Measurements from ENCODE around the gene MTRF1. TPM values are rescaled to one million over a fixed set of nuclear protein-coding genes. Genes with fewer than 3 reads are reported as not detected.

The MTRF1 gene
- 9.7 and 12.4 TPM in 2 replicates for total RNA-seq (2012; rRNA removed)
- polyA plus RNA-seq (2012; rRNA removed), result 6.8 and 9.7 TPM in 2 replicates
- polyA plus RNA-seq (2012; cell fraction: cytosol; rRNA removed), result 1.2 and 1.5 TPM in 2 replicates
- 6.0 and 45.2 TPM in 2 replicates for polyA plus RNA-seq (2012; cell fraction: nucleus; rRNA removed; ENCODE audit: low replicate concordance)
- Bru-seq, nascent RNA, result percentile 61 among the genes with signal in this experiment
- percentile 71 among the genes with signal in this experiment for BruChase-seq, experiment 1, labeled RNA remaining after a 6-hour chase
- percentile 62 among the genes with signal in this experiment for BruChase-seq, experiment 2, labeled RNA remaining after a 2-hour chase
- long read RNA-seq, partial matches to known transcripts, result 1 of 2 reads
- long read RNA-seq, other reads (novel, unspliced or antisense), result 1 of 2 reads

GRCh38 chr13:41263261-41263971 lies at the start of gene MTRF1:
Gene MTRF1 (minus strand): TSS chr13:41263576. CDS start chr13:41260907, 2,669 bp downstream.
- Histone ChIP-seq H3K27ac (ENCODE audit: insufficient read depth, low read length) (peak within 1 kb of the TSS; percentile 100), H3K4ac (ENCODE audit: low read depth, low read length) (peak within 1 kb of the TSS; percentile 100), H3K9me1 (ENCODE audit: insufficient read depth, low read length) (peaks cover 3% of the 10 kb centered on the region; the same call in 1 of the 2 replicates), H2BK5ac (ENCODE audit: low read depth, low read length, poor library complexity, severe bottlenecking) (peak within 1 kb of the TSS; percentile 100), H3K79me1 (ENCODE audit: low read depth in 1 of 2, low read length in 2 of 2) (peaks cover 9 to 10% of the 10 kb centered on the region in 2 experiments), H4K20me1 (ENCODE audit: insufficient read depth, low read length) (no peaks in the 10 kb centered on the region), H2AK9ac (replicated peaks; ENCODE audit: low read depth, low read length, poor library complexity) (peak within 1 kb of the TSS; percentile 58), H2BK15ac (ENCODE audit: low read depth, low read length) (peak within 1 kb of the TSS; percentile 96; the same call in 2 of the 3 replicates), H3K36me3 (ENCODE audit: control insufficient read depth, insufficient read depth, low read length) (peaks cover 7% of the 10 kb centered on the region), H3K4me1 (ENCODE audit: control insufficient read depth, insufficient read depth, low read length) (peaks cover 2% of the 10 kb centered on the region), H2BK120ac (ENCODE audit: low read depth, low read length) (peak within 1 kb of the TSS; percentile 100), H3K9ac (ENCODE audit: low read depth, low read length) (peak within 1 kb of the TSS; percentile 100), H2AFZ (replicated peaks; ENCODE audit: low read length, poor library complexity) (peak within 1 kb of the TSS; percentile 94), H3K9me3 (ENCODE audit: control insufficient read depth, insufficient read depth, low read length) (peaks cover 5% of the 10 kb centered on the region), H3K27me3 (ENCODE audit: control insufficient read depth, insufficient read depth, low read length) (no peaks in the 10 kb centered on the region), H4K91ac (ENCODE audit: insufficient read depth, low read depth, low read length) (peak within 1 kb of the TSS; percentile 100), H4K5ac (ENCODE audit: low read depth, low read length) (peak within 1 kb of the TSS; percentile 100), H3K23ac (ENCODE audit: low read depth, low read length) (peak within 1 kb of the TSS; percentile 99), H3K4me2 (ENCODE audit: low read depth, low read length) (peak within 1 kb of the TSS; percentile 98), H4K8ac (ENCODE audit: low read depth in 2 of 2, low read length in 2 of 2) (peak within 1 kb of the TSS; percentile 98 to 100), H2BK20ac (ENCODE audit: low read depth, low read length) (peak within 1 kb of the TSS; percentile 96), H3K14ac (replicated peaks; ENCODE audit: low read depth, low read length) (peak within 1 kb of the TSS; percentile 100), H3K18ac (ENCODE audit: low read depth, low read length) (peak within 1 kb of the TSS; percentile 100), H2AK5ac (ENCODE audit: low read depth, low read length) (peak within 1 kb of the TSS; percentile 65; the same call in 1 of the 2 replicates), H3K56ac (ENCODE audit: extremely low read depth, insufficient read depth, low read length) (peak within 1 kb of the TSS; percentile 98), H3K4me3 (ENCODE audit: insufficient read depth, low read depth, low read length) (peak within 1 kb of the TSS; percentile 100)
- DNase-seq (peak; percentile 69), ATAC-seq (ENCODE audit: low read depth) (peak; percentile 99)
- ChIA-PET CTCF (interaction anchor here (0.5 kb wide), 1 partner anchor 301 kb away, joined by 3 read pairs; no protein-coding TSS in a partner anchor), POLR2A (ENCODE audit: unreplicated experiment) (no interaction called here)
- WGBS, 2 experiments (ENCODE audit: extremely low coverage in 2 of 2, insufficient read length in 1 of 2), result 0% methylated on average over 5 of the region's 32 CpGs; no CpG with 5 or more reads in 1 of the 2 experiments
- no TSS peak for BruUV-seq (replicated peaks)
- in situ Hi-C loops (cut with MboI; ENCODE audit: low sequenced_read_pairs), result no loop called here
- dilution Hi-C loops (cut with HindIII; ENCODE audit: low sequenced_read_pairs, unreplicated experiment), result no loop called here
- intact Hi-C loops (cut with micrococcal nuclease), result no loop called here
- TF ChIP-seq USF2 (IDR thresholded peaks at IDR 0.05; ENCODE audit: low read depth, low read length), result no peak
- no peak for TF ChIP-seq CEBPB (IDR thresholded peaks at IDR 0.05; ENCODE audit: low read depth, low read length)
- TF ChIP-seq SMC3 (IDR thresholded peaks at IDR 0.05; ENCODE audit: low read depth, low read length), result no peak
- TF ChIP-seq POLR2A (IDR thresholded peaks at IDR 0.05; ENCODE audit: low read depth, low read length), result no peak; the same call in 1 of the 2 replicates
- no peak for TF ChIP-seq RFX5 (IDR thresholded peaks at IDR 0.05; ENCODE audit: low read depth, low read length)
- TF ChIP-seq RCOR1 (IDR thresholded peaks at IDR 0.05; ENCODE audit: insufficient replicate concordance, low read length), result no peak
- peak; percentile 74; the same call in 1 of the 2 replicates for TF ChIP-seq MXI1 (IDR thresholded peaks at IDR 0.05; ENCODE audit: borderline replicate concordance, low read depth, low read length)
- TF ChIP-seq NFE2L2 (IDR thresholded peaks at IDR 0.05; ENCODE audit: low read depth, low read length), result no peak
- no peak for TF ChIP-seq CTCF (conservative IDR thresholded peaks at IDR 0.05; ENCODE audit: low read depth, low read length)
- no peak for TF ChIP-seq ELK1 (IDR thresholded peaks at IDR 0.05; ENCODE audit: borderline replicate concordance, low read depth, low read length)
- peak; percentile 3; the same call in 1 of the 2 replicates for TF ChIP-seq RAD21 (IDR thresholded peaks at IDR 0.05; ENCODE audit: low read length)
- no peak for TF ChIP-seq CHD1 (IDR thresholded peaks at IDR 0.05; ENCODE audit: low read depth, low read length)

Data from IMR-90 (cell line).